Measurements from ENCODE around the gene NEK1.
"Not testable (repeated sequence)": the region's sequence is repeated elsewhere in the genome, so short reads cannot be mapped to it uniquely, and the experiment has no call there.

The NEK1 gene

GRCh38 chr4:169440446-169440845 lies 171.9 kb downstream of the NEK1 start:
- DNase-seq = peak; percentile 2
- Histone ChIP-seq H3K27ac (no peak overlapping the region), H3K36me3 (replicated peaks) (no peaks in the 10 kb centered on the region), H3K27me3 (replicated peaks) (no peaks in the 10 kb centered on the region), H3K4me3 (ENCODE audit: low read depth, low read length) (no peak overlapping the region)
- TF ChIP-seq CTCF (IDR thresholded peaks at IDR 0.05; ENCODE audit: low read depth, low read length, missing control alignments) = no peak
- in situ Hi-C loops (cut with HindIII; ENCODE audit: low pct_ligation_motif_present, low sequenced_read_pairs) = no loop called here

DNA sequence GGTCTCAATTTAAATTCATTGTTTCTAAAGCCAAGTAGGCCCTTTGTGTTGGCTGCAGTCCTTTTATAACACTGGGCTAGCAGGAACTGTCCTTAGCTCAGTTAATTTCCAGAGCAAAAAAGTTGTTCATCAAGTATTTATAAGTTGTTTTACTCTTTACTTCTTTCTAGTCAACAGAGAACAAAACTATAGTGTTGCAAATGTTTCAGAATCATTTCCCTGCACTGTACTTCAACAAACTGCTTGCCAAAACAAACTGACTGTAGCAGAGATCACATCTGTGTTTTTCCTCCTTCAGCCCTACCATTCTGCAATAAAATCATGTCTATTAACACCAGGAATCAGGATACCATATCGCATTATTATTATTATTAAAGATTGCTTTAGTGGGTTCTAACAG lies 173.1 kb downstream of the NEK1 start:
- Histone ChIP-seq H3K27me3 (replicated peaks) (no peaks in the 10 kb centered on the region), H3K27ac (no peak overlapping the region), H3K36me3 (replicated peaks) (no peaks in the 10 kb centered on the region), H3K4me3 (ENCODE audit: low read depth, low read length) (no peak overlapping the region)
- no peak for TF ChIP-seq CTCF (IDR thresholded peaks at IDR 0.05; ENCODE audit: low read depth, low read length, missing control alignments)
- DNase-seq = no peak
- in situ Hi-C loops (cut with HindIII; ENCODE audit: low pct_ligation_motif_present, low sequenced_read_pairs) = no loop called here

- no peak for TF ChIP-seq CTCF (IDR thresholded peaks at IDR 0.05; ENCODE audit: low read depth, low read length, missing control alignments)
- no peak for DNase-seq
- Histone ChIP-seq H3K27me3 (replicated peaks) (no peaks in the 10 kb centered on the region), H3K4me3 (ENCODE audit: low read depth, low read length) (no peak overlapping the region), H3K36me3 (replicated peaks) (no peaks in the 10 kb centered on the region), H3K27ac (no peak overlapping the region)
- in situ Hi-C loops (cut with HindIII; ENCODE audit: low pct_ligation_motif_present, low sequenced_read_pairs) = no loop called here
Measured at GRCh38 chr4:169438057-169438480, 174.3 kb downstream of the NEK1 start.

- Histone ChIP-seq H3K36me3 (replicated peaks) (no peaks in the 10 kb centered on the region), H3K4me3 (ENCODE audit: low read depth, low read length) (no peak overlapping the region), H3K27ac (no peak overlapping the region), H3K27me3 (replicated peaks) (no peaks in the 10 kb centered on the region)
- in situ Hi-C loops (cut with HindIII; ENCODE audit: low pct_ligation_motif_present, low sequenced_read_pairs) = no loop called here
- TF ChIP-seq CTCF (IDR thresholded peaks at IDR 0.05; ENCODE audit: low read depth, low read length, missing control alignments) = no peak
- no peak for DNase-seq
Measured at GRCh38 chr4:169437299-169438047, 174.9 kb downstream of the NEK1 start.

DNA sequence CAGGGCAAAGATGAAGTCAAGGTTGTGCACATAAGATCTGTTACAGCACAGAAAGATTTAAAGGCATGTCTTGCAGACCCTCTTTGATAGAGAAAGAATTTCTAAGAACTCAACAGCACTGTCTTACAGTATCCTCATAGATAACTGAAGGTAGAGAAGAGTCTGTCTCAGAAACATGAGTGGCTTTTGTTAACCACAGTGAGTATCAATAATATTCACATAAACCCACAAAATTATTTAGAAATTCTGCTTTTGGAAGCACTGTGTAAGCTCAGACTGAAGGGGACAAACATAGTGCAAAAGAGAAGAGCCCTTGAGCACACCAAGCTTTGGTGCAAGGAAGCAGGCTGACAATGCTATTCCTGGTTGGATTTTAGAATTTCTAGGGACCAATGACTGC lies 175.6 kb downstream of the NEK1 start:
- TF ChIP-seq CTCF (IDR thresholded peaks at IDR 0.05; ENCODE audit: low read depth, low read length, missing control alignments) = no peak
- in situ Hi-C loops (cut with HindIII; ENCODE audit: low pct_ligation_motif_present, low sequenced_read_pairs) = no loop called here
- Histone ChIP-seq H3K4me3 (ENCODE audit: low read depth, low read length) (no peak overlapping the region), H3K36me3 (replicated peaks) (no peaks in the 10 kb centered on the region), H3K27me3 (replicated peaks) (no peaks in the 10 kb centered on the region), H3K27ac (no peak overlapping the region)
- DNase-seq = no peak

- DNase-seq = no peak
- in situ Hi-C loops (cut with HindIII; ENCODE audit: low pct_ligation_motif_present, low sequenced_read_pairs) = no loop called here
- Histone ChIP-seq H3K36me3 (replicated peaks) (no peaks in the 10 kb centered on the region), H3K27ac (no peak overlapping the region), H3K4me3 (ENCODE audit: low read depth, low read length) (no peak overlapping the region), H3K27me3 (replicated peaks) (no peaks in the 10 kb centered on the region)
- TF ChIP-seq CTCF (IDR thresholded peaks at IDR 0.05; ENCODE audit: low read depth, low read length, missing control alignments) = no peak
Measured at GRCh38 chr4:169428376-169428775, 184.0 kb downstream of the NEK1 start.

DNA sequence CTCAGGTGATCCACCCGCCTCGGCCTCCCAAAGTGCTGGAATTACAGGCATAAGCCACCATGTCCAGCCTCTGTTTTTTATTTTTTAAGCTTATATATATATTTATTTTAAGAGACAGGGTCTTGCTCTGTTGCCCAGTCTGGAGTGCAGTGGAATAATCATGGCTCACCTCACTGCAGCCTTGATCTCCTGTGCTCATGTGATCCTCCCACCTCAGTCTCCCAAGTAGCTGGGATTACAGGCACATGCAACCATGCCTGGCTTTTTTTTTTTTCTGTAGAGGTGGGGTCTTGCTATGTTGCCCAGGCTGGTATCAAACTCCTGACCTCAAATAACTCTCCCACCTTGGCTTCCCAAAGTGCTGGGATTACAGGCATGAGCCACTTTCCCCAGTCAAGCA lies 184.7 kb downstream of the NEK1 start:
- H3K36me3 ChIP-seq (replicated peaks); in situ Hi-C loops (cut with HindIII; ENCODE audit: low pct_ligation_motif_present, low sequenced_read_pairs); H3K27me3 ChIP-seq (replicated peaks); H3K4me3 ChIP-seq (ENCODE audit: low read depth, low read length); DNase-seq; H3K27ac ChIP-seq: not testable (repeated sequence)

All from brain microvascular endothelial cell (primary cell).